PC-3 (cell line): ENCODE measurements around the gene TTC28. TPM values are rescaled to one million over a fixed set of nuclear protein-coding genes. Genes with fewer than 3 reads are reported as not detected.

Experiments
- ATAC-seq: fragments of 200-7000 bp; cut with Tn5 transposase; 2 replicates; pipeline ENCODE4 v1.9.1; 2020; ENCODE audit warnings: mild to moderate bottlenecking, moderate library complexity
- BruUV-seq: library from RNA; stranded (reverse); fragments of 400-500 nt; replicated peaks from 2 replicates; lab custom pipeline; 2021; lab: Mats Ljungman, UMichigan
- CTCF ChIA-PET: fragments of 300-600 bp; sonication (Branson Sonifier 250); formaldehyde crosslinking; loops from one replicate; lab custom pipeline; 2022; ENCODE audit warnings: antibody characterized with exemption; lab: Charles Lee
- POLR2A ChIA-PET: fragments of 300-600 bp; sonication (Branson Sonifier 250); formaldehyde crosslinking; loops from one replicate; lab custom pipeline; 2022; ENCODE audit warnings: antibody characterized with exemption; ENCODE audit not compliant: unreplicated experiment; lab: Charles Lee
- DNase-seq: peaks from one replicate; pipeline ENCODE4 v3.0.0-alpha.2; 2015
- H2AFZ ChIP-seq: fragments of 300-600 bp; sonication (generic); 2 replicates; pipeline ENCODE4 v1.6.0; 2016; ENCODE audit warnings: antibody characterized with exemption, low read length
- H3F3A ChIP-seq: fragments of 300-600 bp; sonication (generic); one replicate; pipeline ENCODE4 v1.6.0; 2017; ENCODE audit warnings: antibody characterized with exemption, low read length, control low read depth, mild to moderate bottlenecking; ENCODE audit not compliant: unreplicated experiment
- H3K27ac ChIP-seq: fragments of 300-600 bp; sonication (generic); 2 replicates; pipeline ENCODE4 v1.5.1; 2016; ENCODE audit warnings: mild to moderate bottlenecking, low read length
- H3K27me3 ChIP-seq: fragments of 300-600 bp; sonication (generic); 2 replicates; pipeline ENCODE4 v1.6.1; 2016; ENCODE audit warnings: low read length, mixed read lengths
- H3K36me3 ChIP-seq: fragments of 300-600 bp; sonication (generic); 2 replicates; pipeline ENCODE4 v1.6.1; 2016; ENCODE audit warnings: low read depth, mixed run types, low read length, mixed read lengths
- H3K4me1 ChIP-seq: fragments of 300-600 bp; sonication (generic); 2 replicates; pipeline ENCODE4 v1.5.1; 2016; ENCODE audit warnings: low read length; ENCODE audit not compliant: insufficient read depth
- H3K4me2 ChIP-seq: fragments of 300-600 bp; sonication (generic); 2 replicates; pipeline ENCODE4 v1.6.0; 2016; ENCODE audit warnings: low read length
- H3K4me3 ChIP-seq: fragments of 300-600 bp; sonication (generic); 2 replicates; pipeline ENCODE4 v1.5.1; 2016; ENCODE audit warnings: mild to moderate bottlenecking, low read length, mixed read lengths
- H3K79me2 ChIP-seq: fragments of 300-600 bp; sonication (generic); 2 replicates; pipeline ENCODE4 v1.6.1; 2017; ENCODE audit warnings: low read length, mixed read lengths
- H3K9ac ChIP-seq: fragments of 300-600 bp; sonication (generic); 2 replicates; pipeline ENCODE4 v1.6.0; 2016; ENCODE audit warnings: mild to moderate bottlenecking, low read length
- H3K9me2 ChIP-seq: fragments of 300-600 bp; sonication (generic); replicated peaks from 2 replicates; pipeline ENCODE4 v1.6.1; 2016; ENCODE audit warnings: mixed run types, low read length, mixed read lengths
- H3K9me3 ChIP-seq: fragments of 300-600 bp; sonication (generic); 2 replicates; pipeline ENCODE4 v1.6.1; 2016; ENCODE audit warnings: low read length, mixed read lengths
- H4K20me1 ChIP-seq: fragments of 300-600 bp; sonication (generic); 2 replicates; pipeline ENCODE4 v1.6.1; 2016; ENCODE audit warnings: low read length, mixed read lengths
- CTCF ChIP-seq: fragments of 300-600 bp; sonication (generic); conservative IDR thresholded peaks from 2 replicates; pipeline ENCODE4 v1.5.1; 2017; ENCODE audit warnings: antibody characterized with exemption, low read depth, mild to moderate bottlenecking, low read length
- EZH2 ChIP-seq: fragments of 300-600 bp; sonication (generic); IDR thresholded peaks from one replicate; pipeline ENCODE4 v1.6.1; 2017; ENCODE audit warnings: antibody characterized with exemption, mild to moderate bottlenecking, low read length; ENCODE audit not compliant: unreplicated experiment
- EZH2phosphoT487 ChIP-seq: fragments of 300-600 bp; sonication (generic); IDR thresholded peaks from 2 replicates; pipeline ENCODE4 v1.6.1; 2018; ENCODE audit warnings: mild to moderate bottlenecking, antibody characterized with exemption, low read length, borderline replicate concordance
- intact Hi-C: fragments of 100-400 bp; cut with micrococcal nuclease; formaldehyde crosslinking; loops from 2 replicates; pipeline ENCODE4 v1.9.0; 2023
- total RNA-seq: library from RNA; depleted of rRNA; stranded (reverse); fragments of >200 nt; gene quantifications from 2 replicates; pipeline ENCODE4 v1.2.3, GENCODE V29; 2014

The TTC28 gene
- total RNA-seq, 1 experiment from 2014 or later: 6.3 TPM

- H3K9me2 ChIP-seq: no peaks in the 10 kb centered on the region
- no peaks in the 10 kb centered on the region for H3K4me1 ChIP-seq
- DNase-seq (no peak), ATAC-seq (no peak)
- H4K20me1 ChIP-seq: no peaks in the 10 kb centered on the region
- H3K27ac ChIP-seq: no peak overlapping the region
- H3K36me3 ChIP-seq: no peaks in the 10 kb centered on the region
- intact Hi-C loops: no loop called here
- no peak overlapping the region for H2AFZ ChIP-seq
- no peaks in the 10 kb centered on the region for H3K79me2 ChIP-seq
- no peak overlapping the region for H3K9ac ChIP-seq
- no peaks in the 10 kb centered on the region for H3K27me3 ChIP-seq
- H3K4me3 ChIP-seq: no peak overlapping the region
- POLR2A ChIA-PET: no interaction called here
- TF ChIP-seq EZH2phosphoT487 (no peak), CTCF (no peak), EZH2 (no peak)
- H3F3A ChIP-seq: no peaks in the 10 kb centered on the region
- CTCF ChIA-PET: no interaction called here
- H3K9me3 ChIP-seq: no peaks in the 10 kb centered on the region
- no peak overlapping the region for H3K4me2 ChIP-seq
- no TSS peak for BruUV-seq
Observed at GRCh38 chr22:28444659-28445058, 235.0 kb downstream of the TTC28 start.

- ATAC-seq (no peak), DNase-seq (no peak)
- Histone ChIP-seq H3K36me3 (no peaks in the 10 kb centered on the region), H3K9me2 (no peaks in the 10 kb centered on the region), H3K79me2 (no peaks in the 10 kb centered on the region), H3K4me1 (no peaks in the 10 kb centered on the region), H3K9me3 (no peaks in the 10 kb centered on the region), H4K20me1 (no peaks in the 10 kb centered on the region), H3K27me3 (no peaks in the 10 kb centered on the region), H3K27ac (no peak overlapping the region), H3K4me3 (no peak overlapping the region), H3K9ac (no peak overlapping the region), H3K4me2 (no peak overlapping the region), H3F3A (no peaks in the 10 kb centered on the region), H2AFZ (no peak overlapping the region)
- intact Hi-C loops: no loop called here
- POLR2A ChIA-PET: no interaction called here
- TF ChIP-seq CTCF: no peak
- TF ChIP-seq EZH2phosphoT487: no peak
- no peak for TF ChIP-seq EZH2
- CTCF ChIA-PET: no interaction called here
- no TSS peak for BruUV-seq
Observed at GRCh38 chr22:28443526-28443876, 236.1 kb downstream of the TTC28 start.

GRCh38 chr22:28442711-28443525, 236.7 kb downstream of the TTC28 start:
- no peak overlapping the region for H3K27ac ChIP-seq

More at GRCh38 chr22:28442711-28443525, 236.7 kb downstream of the TTC28 start:
- Histone ChIP-seq H3F3A (no peaks in the 10 kb centered on the region), H3K4me1 (no peaks in the 10 kb centered on the region), H3K9ac (no peak overlapping the region), H3K79me2 (no peaks in the 10 kb centered on the region), H4K20me1 (no peaks in the 10 kb centered on the region), H3K9me3 (no peaks in the 10 kb centered on the region), H2AFZ (no peak overlapping the region), H3K36me3 (no peaks in the 10 kb centered on the region), H3K9me2 (no peaks in the 10 kb centered on the region), H3K4me2 (no peak overlapping the region), H3K27me3 (no peaks in the 10 kb centered on the region), H3K4me3 (no peak overlapping the region)
- TF ChIP-seq EZH2: no peak
- ChIA-PET CTCF (no interaction called here), POLR2A (no interaction called here)
- ATAC-seq (no peak), DNase-seq (no peak)
- intact Hi-C loops: no loop called here
- no TSS peak for BruUV-seq
